ENCODE data around the gene C1QL4. TPM values are rescaled to one million over a fixed set of nuclear protein-coding genes. Genes with fewer than 3 reads are reported as not detected.

The C1QL4 gene
- total and polyA plus RNA-seq, 2 of the 8 experiments (the other 6 are each of a cell fraction or from before 2014, with no cell fraction given): 0.28 to 0.63 TPM

- no peak overlapping the region for H4K8ac ChIP-seq (ENCODE audit: extremely low read depth, insufficient read depth, low read length)
- H3K23me2 ChIP-seq (ENCODE audit: low read depth, low read length): no peaks in the 10 kb centered on the region
- H3K18ac ChIP-seq (ENCODE audit: extremely low read depth, low read length): no peak overlapping the region
- H3K27me3 ChIP-seq (replicated peaks in 1 of 4; ENCODE audit: control insufficient read depth in 3 of 4, extremely low read depth in 1 of 4, insufficient read depth in 3 of 4, low read length in 3 of 4): no peaks in the 10 kb centered on the region
- no peaks in the 10 kb centered on the region for H3K79me2 ChIP-seq (ENCODE audit: control insufficient read depth in 1 of 2, insufficient read depth in 2 of 2, low read length in 2 of 2)
- no peak overlapping the region for H3K4me3 ChIP-seq (ENCODE audit: extremely low read depth in 1 of 4, insufficient read depth in 2 of 4, low read depth in 3 of 4, low read length in 4 of 4)
- no peak overlapping the region for H3K27ac ChIP-seq (ENCODE audit: low read depth, low read length)
- H2AK5ac ChIP-seq (ENCODE audit: low read depth, low read length): no peak overlapping the region
- H3K9me3 ChIP-seq (ENCODE audit: insufficient read depth in 2 of 2, low read depth in 1 of 2, low read length in 1 of 2): no peaks in the 10 kb centered on the region
- FAIRE-seq (peak; percentile 83), DNase-seq (ENCODE audit: low read depth in 1 of 2, low spot score in 2 of 2) (peak in 1 of 2 experiments; percentile 67)
- POLR2A ChIA-PET (ENCODE audit: partially characterized antibody): interaction anchor here (1.0 to 1.5 kb wide), 4 partner anchors 8 to 156 kb away, joined by 5 to 8 read pairs (median 6); partner anchors contain the start of gene DNAJC22
- H3K23ac ChIP-seq (ENCODE audit: insufficient read length): no peak overlapping the region
- 44% methylated on average over 7 of the region's 7 CpGs; no CpG with 5 or more reads in 1 of the 2 experiments for WGBS, 2 experiments (ENCODE audit: extremely low coverage in 1 of 2, insufficient coverage in 1 of 2, insufficient read length in 1 of 2, insufficient replicate concordance in 2 of 2, low coverage in 1 of 2, low lambda C conversion rate in 2 of 2, missing lambda C conversion rate in 1 of 2)
- no peaks in the 10 kb centered on the region for H4K20me1 ChIP-seq (replicated peaks in 1 of 2; ENCODE audit: control insufficient read depth in 1 of 2, insufficient read depth in 2 of 2, low read length in 2 of 2)
- H3K36me3 ChIP-seq (ENCODE audit: control insufficient read depth in 2 of 4, insufficient read depth in 4 of 4, low read length in 3 of 4): no peaks in the 10 kb centered on the region
- no peak overlapping the region for H3K9ac ChIP-seq (replicated peaks in 1 of 4; ENCODE audit: extremely low read depth in 1 of 4, low read depth in 3 of 4, low read length in 3 of 4)
- H4K91ac ChIP-seq (replicated peaks; ENCODE audit: insufficient read length, low read length): no peak overlapping the region
- H2BK5ac ChIP-seq (ENCODE audit: low read depth, low read length): no peak overlapping the region
- H3K79me1 ChIP-seq (ENCODE audit: low read depth, low read length): no peaks in the 10 kb centered on the region
- no peak overlapping the region for H2BK12ac ChIP-seq (ENCODE audit: low read depth, low read length)
- H3K56ac ChIP-seq (replicated peaks; ENCODE audit: insufficient read length, low read depth, low read length): no peak overlapping the region
- H4K5ac ChIP-seq (ENCODE audit: insufficient read length, low read depth, low read length): no peak overlapping the region
- no peak overlapping the region for H3K14ac ChIP-seq (ENCODE audit: insufficient read length)
- peak; percentile 78 for TF ChIP-seq SP1 (IDR thresholded peaks at IDR 0.05; ENCODE audit: low read depth, low read length)
- peak; percentile 38 to 93 (median 79) for TF ChIP-seq CTCF (IDR thresholded peaks at IDR 0.05; ENCODE audit: control extremely low read depth in 1 of 3, insufficient read depth in 1 of 3, low read depth in 1 of 3, low read length in 3 of 3)
- no peak for TF ChIP-seq CTBP2 (IDR thresholded peaks at IDR 0.05; ENCODE audit: borderline replicate concordance, insufficient read depth, insufficient read length, low read length)
- TF ChIP-seq RAD21 (IDR thresholded peaks at IDR 0.05 in 1 of 2, conservative IDR thresholded peaks at IDR 0.05 in 1 of 2; ENCODE audit: low read depth in 2 of 2, low read length in 2 of 2): peak; percentile 97
- TF ChIP-seq CREB1 (IDR thresholded peaks at IDR 0.05): no peak
- TF ChIP-seq SIN3A (conservative IDR thresholded peaks at IDR 0.05 in 1 of 2, IDR thresholded peaks at IDR 0.05 in 1 of 2; ENCODE audit: low read depth in 1 of 2, low read length in 2 of 2): no peak; a peak in 1 of 4 replicates
- TF ChIP-seq YY1 (IDR thresholded peaks at IDR 0.05; ENCODE audit: low read depth, low read length): 0 out of 2 replicates have a peak, but pooled peaks have one; percentile 26
- H3K4ac ChIP-seq (replicated peaks; ENCODE audit: insufficient read length, low read depth, low read length): no peak overlapping the region
- peaks cover 0 to 3% (median 0%) of the 10 kb centered on the region in 4 experiments; a peak in 1 of 7 replicates for H3K4me1 ChIP-seq (replicated peaks in 1 of 4; ENCODE audit: control insufficient read depth in 3 of 4, insufficient read depth in 4 of 4, low read length in 3 of 4)
- H2BK15ac ChIP-seq (ENCODE audit: low read length): no peak overlapping the region
- no peak overlapping the region for H2BK120ac ChIP-seq (replicated peaks; ENCODE audit: low read depth, low read length)
- H2BK20ac ChIP-seq (ENCODE audit: low read length): no peak overlapping the region
- H3K4me2 ChIP-seq (ENCODE audit: insufficient read depth in 1 of 2, low read depth in 2 of 2, low read length in 2 of 2): no peak overlapping the region
- CTCF ChIA-PET (ENCODE audit: partially characterized antibody): interaction anchor here (0.6 to 26.7 kb wide), 68 partner anchors 10 to 730 kb away, joined by 3 to 538 read pairs (median 6); partner anchors contain the start of genes C1QL4, DNAJC22, FAM186B and PRPH
- H2AFZ ChIP-seq (ENCODE audit: low read length): no peak overlapping the region
Observed at GRCh38 chr12:49358483-49359141, 21.6 kb upstream of the C1QL4 start.

All from H1 (cell line).